HG02840 (cell line): ENCODE measurements around the gene NTS.

Experiments
- ATAC-seq: cut with Tn5 transposase; IDR thresholded peaks from one replicate; pipeline ENCODE4 v1.9.1; 2021; ENCODE audit warnings: mild to moderate bottlenecking, moderate library complexity, moderate number of reproducible peaks; ENCODE audit not compliant: unreplicated experiment, low FRiP score

The NTS gene

DNA sequence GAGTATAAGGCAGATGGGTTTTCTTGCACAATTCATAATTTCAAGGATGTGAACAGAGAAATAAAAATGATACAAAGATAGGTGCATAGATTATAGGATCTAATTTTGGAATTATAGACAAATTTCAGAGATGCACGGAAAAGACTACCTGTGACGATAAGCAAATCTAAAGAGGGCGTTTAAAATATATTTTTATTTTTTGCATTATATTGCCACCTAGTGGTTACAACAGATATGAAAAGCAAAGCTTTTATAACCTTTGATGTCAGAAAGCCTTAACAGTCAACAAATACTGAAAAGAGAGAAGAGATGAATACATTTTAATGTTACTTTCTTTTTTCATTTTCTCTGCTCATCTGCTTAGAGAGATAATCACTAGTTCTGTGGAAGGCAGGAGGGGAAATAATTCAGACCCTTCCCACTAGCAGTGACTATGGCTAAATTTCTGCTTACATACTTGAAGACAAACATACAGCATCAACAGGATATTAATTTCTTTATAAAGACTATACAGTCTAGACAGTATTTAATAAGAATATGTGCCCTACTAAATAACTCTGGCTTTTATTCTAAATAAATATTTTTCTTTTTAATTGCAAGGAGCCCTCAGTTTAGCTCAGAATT, 46.3 kb downstream of the NTS start:
- ATAC-seq: no peak

DNA sequence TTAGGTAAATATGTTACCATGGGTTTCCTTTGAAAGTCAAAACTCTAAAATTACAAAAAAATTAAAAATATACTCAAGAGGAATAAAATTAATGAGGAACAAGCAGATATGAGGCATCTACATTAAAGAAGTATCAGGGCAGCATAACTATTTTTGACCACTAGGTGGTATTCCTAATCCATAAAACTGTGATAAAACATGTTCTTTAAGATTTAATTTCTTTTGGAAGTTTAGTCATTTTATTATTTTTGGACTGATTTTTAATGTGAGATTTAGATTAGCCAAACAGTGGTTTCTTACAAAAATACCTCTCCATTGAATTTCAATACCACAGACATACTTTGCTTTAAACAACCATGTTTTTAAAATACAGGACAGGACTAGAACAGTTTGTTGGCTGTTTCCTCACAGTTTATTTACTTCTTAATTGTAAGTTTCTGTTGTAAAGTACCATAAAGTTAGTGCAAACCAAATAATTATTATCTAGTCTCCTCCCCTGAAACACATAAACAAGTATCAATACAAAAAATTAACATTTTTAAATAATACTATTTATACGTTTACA, 49.8 kb downstream of the NTS start:
- no peak for ATAC-seq

- no peak for ATAC-seq
Observed at GRCh38 chr12:85927166-85927565, 53.1 kb downstream of the NTS start.
